HepG2 (cell line): Measurements from ENCODE around the gene CSHL1.

Experiments used
- ESRRA ChIP-seq: sonication (generic); formaldehyde crosslinking; IDR thresholded peaks from 2 replicates; pipeline ENCODE4 v1.5.1; 2020; ENCODE audit warnings: mild to moderate bottlenecking, low read depth, missing genetic modification reagents
- IKZF1 ChIP-seq: fragments of 450-650 bp; IDR thresholded peaks from 2 replicates; pipeline ENCODE4 v1.7.1; 2016
- KDM1A ChIP-seq: IDR thresholded peaks from 2 replicates; pipeline ENCODE4 v1.6.1; 2016; ENCODE audit warnings: missing compliant biosample characterization
- KDM5B ChIP-seq: sonication (generic); formaldehyde crosslinking; IDR thresholded peaks from 2 replicates; pipeline ENCODE4 v1.4.0; 2020; ENCODE audit warnings: missing genetic modification reagents, mild to moderate bottlenecking, borderline replicate concordance
- MAFK ChIP-seq, 2 experiments: IDR thresholded peaks in 1 of 2; conservative IDR thresholded peaks in 1 of 2; 2 replicates each; pipeline ENCODE4 v1.6.1; 2011; ENCODE audit warnings: improper control_type of control experiment in 2 of 2, low read length in 2 of 2
- POLR2A ChIP-seq, 2 experiments: IDR thresholded peaks; 2 replicates each; pipeline ENCODE4 v1.6.1; 2011; ENCODE audit warnings: low read depth in 2 of 2, low read length in 2 of 2, mild to moderate bottlenecking in 1 of 2, moderate library complexity in 1 of 2; ENCODE audit not compliant: insufficient read depth in 1 of 2
- SMARCE1 ChIP-seq: fragments of 450-650 bp; IDR thresholded peaks from 2 replicates; pipeline ENCODE4 v1.6.1; 2017; ENCODE audit warnings: borderline replicate concordance
- TAF15 ChIP-seq: fragments of 200-400 bp; formaldehyde crosslinking; IDR thresholded peaks from one replicate; pipeline ENCODE4 v1.6.1; 2018; ENCODE audit warnings: mild to moderate bottlenecking, low read depth, low read length; ENCODE audit not compliant: poor library complexity, severe bottlenecking
- TF ChIP-seq, protein P1 (sequence below): sonication (generic); formaldehyde crosslinking; IDR thresholded peaks from 2 replicates; pipeline ENCODE4 v1.5.0; 2020; ENCODE audit warnings: mild to moderate bottlenecking, missing genetic modification reagents, moderate library complexity
- TF ChIP-seq, protein P2 (sequence below): sonication (generic); formaldehyde crosslinking; conservative IDR thresholded peaks from 2 replicates; pipeline ENCODE4 v1.4.0; 2020; ENCODE audit warnings: missing genetic modification reagents
- TF ChIP-seq, protein P3 (sequence below): sonication (generic); formaldehyde crosslinking; IDR thresholded peaks from 2 replicates; pipeline ENCODE4 v1.8.0; 2022; ENCODE audit warnings: mild to moderate bottlenecking, missing genetic modification reagents
- TF ChIP-seq, protein P4 (sequence below): sonication (generic); formaldehyde crosslinking; IDR thresholded peaks from 2 replicates; pipeline ENCODE4 v1.4.0; 2020; ENCODE audit warnings: missing genetic modification reagents

DNA sequence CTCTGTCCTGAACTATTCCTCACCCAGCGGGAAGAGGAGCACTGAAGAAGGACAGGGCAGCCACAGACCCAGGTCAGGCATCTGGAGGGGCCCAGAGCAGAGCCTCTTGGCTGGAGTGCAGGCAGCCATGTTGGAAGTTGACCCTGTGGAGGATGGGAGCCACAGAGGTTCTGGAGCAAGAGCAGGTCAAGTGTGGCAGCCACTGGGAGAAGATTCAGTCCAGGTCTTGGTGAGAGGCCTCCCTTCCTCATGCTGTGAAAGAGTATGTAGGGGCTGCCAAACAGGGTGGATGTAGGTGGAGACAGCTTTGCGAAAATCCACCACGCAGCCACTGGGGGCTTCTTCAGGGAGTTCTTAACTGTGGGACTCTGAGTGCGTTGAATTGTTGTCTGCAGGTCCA is 21.7 kb upstream of the CSHL1 start:
- TF ChIP-seq KDM5B (CRISPR knock-in tag) (no peak), ESRRA (CRISPR knock-in tag) (no peak), POLR2A (IDR thresholded peaks at IDR 0.05; ENCODE audit: insufficient read depth in 1 of 2, low read depth in 2 of 2, low read length in 2 of 2) (no peak), MAFK (conservative IDR thresholded peaks at IDR 0.05 in 1 of 2, IDR thresholded peaks at IDR 0.05 in 1 of 2; ENCODE audit: low read length in 2 of 2) (no peak), KDM1A (CRISPR knock-in tag) (no peak), IKZF1 (no peak), TAF15 (no peak), SMARCE1 (no peak)
- TF ChIP-seq, protein P1, sequence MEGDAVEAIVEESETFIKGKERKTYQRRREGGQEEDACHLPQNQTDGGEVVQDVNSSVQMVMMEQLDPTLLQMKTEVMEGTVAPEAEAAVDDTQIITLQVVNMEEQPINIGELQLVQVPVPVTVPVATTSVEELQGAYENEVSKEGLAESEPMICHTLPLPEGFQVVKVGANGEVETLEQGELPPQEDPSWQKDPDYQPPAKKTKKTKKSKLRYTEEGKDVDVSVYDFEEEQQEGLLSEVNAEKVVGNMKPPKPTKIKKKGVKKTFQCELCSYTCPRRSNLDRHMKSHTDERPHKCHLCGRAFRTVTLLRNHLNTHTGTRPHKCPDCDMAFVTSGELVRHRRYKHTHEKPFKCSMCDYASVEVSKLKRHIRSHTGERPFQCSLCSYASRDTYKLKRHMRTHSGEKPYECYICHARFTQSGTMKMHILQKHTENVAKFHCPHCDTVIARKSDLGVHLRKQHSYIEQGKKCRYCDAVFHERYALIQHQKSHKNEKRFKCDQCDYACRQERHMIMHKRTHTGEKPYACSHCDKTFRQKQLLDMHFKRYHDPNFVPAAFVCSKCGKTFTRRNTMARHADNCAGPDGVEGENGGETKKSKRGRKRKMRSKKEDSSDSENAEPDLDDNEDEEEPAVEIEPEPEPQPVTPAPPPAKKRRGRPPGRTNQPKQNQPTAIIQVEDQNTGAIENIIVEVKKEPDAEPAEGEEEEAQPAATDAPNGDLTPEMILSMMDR, result no peak
- TF ChIP-seq, protein P2, sequence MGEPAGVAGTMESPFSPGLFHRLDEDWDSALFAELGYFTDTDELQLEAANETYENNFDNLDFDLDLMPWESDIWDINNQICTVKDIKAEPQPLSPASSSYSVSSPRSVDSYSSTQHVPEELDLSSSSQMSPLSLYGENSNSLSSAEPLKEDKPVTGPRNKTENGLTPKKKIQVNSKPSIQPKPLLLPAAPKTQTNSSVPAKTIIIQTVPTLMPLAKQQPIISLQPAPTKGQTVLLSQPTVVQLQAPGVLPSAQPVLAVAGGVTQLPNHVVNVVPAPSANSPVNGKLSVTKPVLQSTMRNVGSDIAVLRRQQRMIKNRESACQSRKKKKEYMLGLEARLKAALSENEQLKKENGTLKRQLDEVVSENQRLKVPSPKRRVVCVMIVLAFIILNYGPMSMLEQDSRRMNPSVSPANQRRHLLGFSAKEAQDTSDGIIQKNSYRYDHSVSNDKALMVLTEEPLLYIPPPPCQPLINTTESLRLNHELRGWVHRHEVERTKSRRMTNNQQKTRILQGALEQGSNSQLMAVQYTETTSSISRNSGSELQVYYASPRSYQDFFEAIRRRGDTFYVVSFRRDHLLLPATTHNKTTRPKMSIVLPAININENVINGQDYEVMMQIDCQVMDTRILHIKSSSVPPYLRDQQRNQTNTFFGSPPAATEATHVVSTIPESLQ (CRISPR knock-in tag), result no peak
- TF ChIP-seq, protein P3, sequence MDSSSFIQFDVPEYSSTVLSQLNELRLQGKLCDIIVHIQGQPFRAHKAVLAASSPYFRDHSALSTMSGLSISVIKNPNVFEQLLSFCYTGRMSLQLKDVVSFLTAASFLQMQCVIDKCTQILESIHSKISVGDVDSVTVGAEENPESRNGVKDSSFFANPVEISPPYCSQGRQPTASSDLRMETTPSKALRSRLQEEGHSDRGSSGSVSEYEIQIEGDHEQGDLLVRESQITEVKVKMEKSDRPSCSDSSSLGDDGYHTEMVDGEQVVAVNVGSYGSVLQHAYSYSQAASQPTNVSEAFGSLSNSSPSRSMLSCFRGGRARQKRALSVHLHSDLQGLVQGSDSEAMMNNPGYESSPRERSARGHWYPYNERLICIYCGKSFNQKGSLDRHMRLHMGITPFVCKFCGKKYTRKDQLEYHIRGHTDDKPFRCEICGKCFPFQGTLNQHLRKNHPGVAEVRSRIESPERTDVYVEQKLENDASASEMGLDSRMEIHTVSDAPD (CRISPR knock-in tag), result no peak
- TF ChIP-seq, protein P4, sequence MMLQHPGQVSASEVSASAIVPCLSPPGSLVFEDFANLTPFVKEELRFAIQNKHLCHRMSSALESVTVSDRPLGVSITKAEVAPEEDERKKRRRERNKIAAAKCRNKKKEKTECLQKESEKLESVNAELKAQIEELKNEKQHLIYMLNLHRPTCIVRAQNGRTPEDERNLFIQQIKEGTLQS (CRISPR knock-in tag), result no peak
